H1 (cell line): ENCODE measurements around the gene AOPEP.

Experiments
- CTCF ChIP-seq, 3 experiments: IDR thresholded peaks; 1 replicate in 2 of 3; 2 replicates in 1 of 3; pipeline versions ENCODE4 v1.5.1 to v1.6.1; 2011; ENCODE audit warnings: low read length in 3 of 3, mild to moderate bottlenecking in 3 of 3, inconsistent platforms in 2 of 3, low read depth in 1 of 3, moderate library complexity in 1 of 3; ENCODE audit not compliant: insufficient read depth in 1 of 3; ENCODE audit errors: control extremely low read depth in 1 of 3
- EZH2 ChIP-seq: fragments of 200-600 bp; sonication (generic); IDR thresholded peaks from 2 replicates; pipeline ENCODE4 v1.7.1; 2012; ENCODE audit warnings: low read depth, mild to moderate bottlenecking, moderate library complexity, low read length, inconsistent platforms; ENCODE audit not compliant: severe bottlenecking
- HDAC2 ChIP-seq, 2 experiments: fragments of 300-600 bp in 1 of 2; sonication (generic) in 1 of 2; IDR thresholded peaks; 2 replicates each; pipeline ENCODE4 v1.6.1; 2011 to 2012; ENCODE audit warnings: low read depth in 2 of 2, low read length in 2 of 2, mild to moderate bottlenecking in 2 of 2, moderate library complexity in 2 of 2, borderline replicate concordance in 1 of 2, inconsistent platforms in 1 of 2
- JUN ChIP-seq: IDR thresholded peaks from 2 replicates; pipeline ENCODE4 v1.6.1; 2011; ENCODE audit warnings: low read depth, mild to moderate bottlenecking, improper control_type of control experiment, low read length
- PHF8 ChIP-seq: fragments of 200-600 bp; sonication (generic); conservative IDR thresholded peaks from 2 replicates; pipeline ENCODE4 v1.7.1; 2012; ENCODE audit warnings: low read depth, mild to moderate bottlenecking, inconsistent platforms, low read length, moderate library complexity
- POLR2A ChIP-seq, 2 experiments: IDR thresholded peaks; 1 replicate in 1 of 2; 2 replicates in 1 of 2; pipeline ENCODE4 v1.6.1; 2011; ENCODE audit warnings: low read depth in 2 of 2, low read length in 2 of 2, mild to moderate bottlenecking in 2 of 2; ENCODE audit errors: control extremely low read depth in 1 of 2
- RAD21 ChIP-seq, 2 experiments: IDR thresholded peaks in 1 of 2; conservative IDR thresholded peaks in 1 of 2; 2 replicates each; pipeline ENCODE4 v1.6.1; 2011; ENCODE audit warnings: low read depth in 2 of 2, low read length in 2 of 2, improper control_type of control experiment in 1 of 2, inconsistent platforms in 1 of 2, mild to moderate bottlenecking in 1 of 2, moderate library complexity in 1 of 2
- RFX5 ChIP-seq: IDR thresholded peaks from 2 replicates; pipeline ENCODE4 v1.6.1; 2011; ENCODE audit warnings: low read depth, low read length, improper control_type of control experiment, borderline replicate concordance
- RNF2 ChIP-seq: fragments of 200-900, 300-1000 bp; sonication (generic); IDR thresholded peaks from 2 replicates; pipeline ENCODE4 v1.7.1; 2016; ENCODE audit warnings: borderline replicate concordance, low read depth, mild to moderate bottlenecking, antibody characterized with exemption, low read length; ENCODE audit not compliant: poor library complexity, severe bottlenecking; ENCODE audit errors: missing control alignments
- RXRA ChIP-seq: IDR thresholded peaks from 2 replicates; pipeline ENCODE4 v1.6.1; 2011; ENCODE audit warnings: low read depth, mild to moderate bottlenecking, low read length, moderate library complexity; ENCODE audit not compliant: insufficient read depth
- SAP30 ChIP-seq: fragments of 300-600 bp; sonication (generic); IDR thresholded peaks from 2 replicates; pipeline ENCODE4 v1.7.1; 2012; ENCODE audit warnings: low read length, moderate library complexity, mild to moderate bottlenecking, inconsistent platforms; ENCODE audit not compliant: insufficient read depth, insufficient replicate concordance
- SP1 ChIP-seq: IDR thresholded peaks from 2 replicates; pipeline ENCODE4 v1.6.1; 2011; ENCODE audit warnings: low read depth, low read length
- TBP ChIP-seq: IDR thresholded peaks from 2 replicates; pipeline ENCODE4 v1.6.1; 2011; ENCODE audit warnings: low read depth, low read length, improper control_type of control experiment
- ZNF274 ChIP-seq: IDR thresholded peaks from 2 replicates; pipeline ENCODE4 v1.7.0; 2012; ENCODE audit warnings: low read length, borderline replicate concordance; ENCODE audit errors: extremely low read depth

GRCh38 chr9:94826644-94827410 is 100.3 kb downstream of the AOPEP start:
- TF ChIP-seq ZNF274 (no peak), SP1 (no peak), SAP30 (no peak), RNF2 (no peak), POLR2A (IDR thresholded peaks at IDR 0.05; ENCODE audit: control extremely low read depth in 1 of 2, low read depth in 2 of 2, low read length in 2 of 2) (no peak), TBP (no peak), JUN (no peak), RFX5 (no peak), CTCF (IDR thresholded peaks at IDR 0.05; ENCODE audit: control extremely low read depth in 1 of 3, insufficient read depth in 1 of 3, low read depth in 1 of 3, low read length in 3 of 3) (no peak), RAD21 (IDR thresholded peaks at IDR 0.05 in 1 of 2, conservative IDR thresholded peaks at IDR 0.05 in 1 of 2; ENCODE audit: low read depth in 2 of 2, low read length in 2 of 2) (no peak), RXRA (no peak), EZH2 (no peak), PHF8 (no peak), HDAC2 (IDR thresholded peaks at IDR 0.05; ENCODE audit: borderline replicate concordance in 1 of 2, low read depth in 2 of 2, low read length in 2 of 2) (no peak)
